Middle frontal gyrus (tissue), 1 donor: Measurements from ENCODE around the gene OR52A1.
A peak's percentile ranks its signal among the peaks of the same experiment; 100 is the strongest.

Experiments used
- DNase-seq: peaks from one replicate; pipeline ENCODE4 v3.0.0-alpha.2; 2015; ENCODE audit warnings: low spot score; ENCODE audit errors: extremely low spot score

OR52A1 gene

GRCh38 chr11:5136261-5136660 lies 18.3 kb downstream of the OR52A1 start:
- no peak for DNase-seq

DNA sequence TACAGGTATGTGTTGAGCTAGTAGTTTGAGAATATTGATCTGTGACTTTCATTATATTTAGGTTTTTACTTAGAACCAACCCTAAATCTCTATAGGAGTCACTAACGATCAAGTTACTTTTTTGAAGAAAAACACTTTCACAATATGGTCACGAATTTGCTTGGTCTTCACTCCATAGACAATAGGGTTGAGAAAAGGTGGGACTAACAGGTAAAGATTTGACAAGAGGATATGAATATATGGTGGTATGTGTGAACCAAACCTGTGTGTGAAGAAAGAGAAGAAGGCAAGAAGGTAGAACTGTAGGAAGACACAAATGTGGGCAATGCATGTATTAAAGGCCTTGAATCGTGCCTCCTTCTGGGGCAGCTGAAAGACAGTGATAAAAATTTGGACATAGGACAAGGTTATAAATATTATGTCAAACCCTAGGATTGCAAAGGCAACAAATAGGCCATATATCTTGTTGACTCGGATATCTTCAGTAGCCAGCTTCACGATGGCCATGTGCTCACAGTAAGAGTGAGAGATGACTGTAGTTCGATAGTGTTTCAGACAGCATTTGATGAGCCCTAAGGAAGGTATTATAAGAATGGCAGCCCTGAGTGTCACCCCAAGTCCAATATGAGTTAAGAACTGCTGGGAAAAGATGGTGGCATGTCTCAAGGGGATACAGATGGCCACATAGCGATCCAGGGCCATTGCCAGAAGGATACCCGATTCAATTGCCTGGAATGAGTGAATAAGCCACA lies 22.8 kb downstream of the OR52A1 start:
- no peak for DNase-seq

DNA sequence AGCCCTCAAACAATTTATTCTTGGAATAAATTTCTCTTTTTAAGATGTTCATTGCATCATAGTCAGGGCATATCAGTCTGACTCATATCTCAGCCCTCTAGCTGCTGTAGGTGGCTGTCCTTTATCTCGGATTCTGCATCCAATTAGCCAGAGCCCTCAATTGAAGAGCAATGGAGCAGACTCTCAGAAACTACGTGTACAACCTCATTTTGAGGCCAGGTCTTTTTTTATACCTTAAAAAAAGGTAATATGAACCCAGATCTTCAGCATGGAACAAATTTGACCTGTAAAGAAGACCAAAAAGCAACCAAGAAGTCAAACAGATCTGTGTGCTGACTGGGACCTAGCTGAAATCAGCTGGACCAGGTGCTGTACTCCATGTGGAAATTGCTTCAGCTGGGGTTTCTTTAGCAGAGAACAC lies 25.1 kb downstream of the OR52A1 start:
- no peak for DNase-seq

DNA sequence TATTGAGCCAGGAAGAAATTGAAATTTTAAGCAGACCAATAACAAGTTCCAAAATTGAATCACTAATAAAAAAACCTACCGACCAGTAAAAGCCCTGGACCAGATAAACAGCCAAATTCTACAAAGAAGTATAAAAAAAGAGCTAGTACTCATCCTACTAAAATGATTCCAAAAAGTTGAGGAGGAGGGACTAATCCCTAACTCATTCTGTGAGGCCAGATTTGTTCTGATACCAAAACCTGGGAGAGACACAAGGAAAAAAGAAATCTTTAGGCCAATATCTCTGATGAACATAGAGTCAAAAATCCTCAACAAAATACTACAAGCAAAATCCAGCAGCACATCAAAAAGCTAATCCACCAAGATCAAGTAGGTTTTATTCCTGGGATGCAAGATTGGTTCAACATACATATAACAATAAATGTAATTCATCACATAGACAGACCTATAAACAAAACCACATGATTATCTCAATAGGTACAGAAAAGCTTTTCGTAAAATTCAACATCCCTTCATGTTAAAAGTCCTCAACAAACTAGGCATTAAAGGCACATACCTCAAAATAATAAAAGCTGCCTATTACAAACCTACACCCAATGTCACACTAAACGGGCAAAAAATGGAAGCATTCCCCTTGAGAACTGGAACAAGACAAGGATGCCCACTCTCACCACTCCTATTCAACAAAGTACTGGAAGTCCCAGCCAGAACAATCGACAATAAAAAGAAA lies 29.5 kb downstream of the OR52A1 start:
- no peak for DNase-seq

DNA sequence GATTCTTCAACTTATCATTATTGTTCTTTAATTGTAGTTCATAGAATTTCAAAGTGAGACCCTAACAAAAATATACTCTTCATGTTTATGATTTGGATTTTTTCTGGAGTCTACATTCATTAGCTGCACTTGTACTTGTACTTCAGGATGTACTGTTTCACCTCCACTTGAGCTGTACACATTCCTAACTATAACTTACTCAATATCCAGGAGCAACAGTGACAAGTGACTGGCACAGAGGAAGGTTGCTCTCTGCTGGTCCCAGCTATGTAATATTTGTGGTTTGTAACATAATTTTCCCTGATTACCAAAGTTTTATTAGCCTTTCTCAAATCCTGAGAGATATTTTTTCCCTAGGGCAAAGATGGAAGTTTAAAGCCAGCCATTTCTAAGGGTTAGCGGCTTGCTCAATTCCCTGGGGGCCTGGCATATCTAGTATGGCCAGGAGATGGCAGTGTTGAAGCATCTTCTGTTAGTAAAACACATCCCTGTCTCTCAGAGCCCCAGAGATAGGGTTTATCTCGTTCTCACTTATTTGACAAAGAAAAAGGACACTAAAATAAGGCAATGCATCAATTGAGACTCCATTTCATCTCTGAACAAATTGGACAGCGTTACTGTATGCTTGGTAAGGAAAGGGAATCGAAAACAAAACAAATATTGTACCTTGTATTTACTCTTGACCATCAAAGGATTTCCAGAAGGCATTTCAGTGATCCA lies 30.6 kb downstream of the OR52A1 start:
- DNase-seq: peak; percentile 46

DNA sequence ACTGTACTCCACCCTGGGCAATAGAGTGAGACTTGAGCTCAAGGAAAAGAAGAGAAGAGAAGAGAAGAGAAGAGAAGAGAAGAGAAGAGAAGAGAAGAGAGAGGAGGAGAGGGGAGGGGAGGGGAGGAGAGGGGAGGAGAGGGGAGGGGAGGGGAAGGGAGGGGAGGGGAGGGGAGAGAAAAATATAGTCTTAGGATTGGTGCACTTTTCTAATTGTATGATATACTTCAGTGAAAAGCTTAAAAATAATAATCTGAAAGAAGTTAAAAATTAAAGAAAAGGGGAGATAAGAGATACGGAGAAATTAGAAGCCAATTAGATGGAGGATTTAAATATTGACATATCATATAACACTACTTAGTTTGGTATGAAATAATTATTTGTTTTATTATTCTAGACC lies 35.7 kb downstream of the OR52A1 start:
- no peak for DNase-seq

DNA sequence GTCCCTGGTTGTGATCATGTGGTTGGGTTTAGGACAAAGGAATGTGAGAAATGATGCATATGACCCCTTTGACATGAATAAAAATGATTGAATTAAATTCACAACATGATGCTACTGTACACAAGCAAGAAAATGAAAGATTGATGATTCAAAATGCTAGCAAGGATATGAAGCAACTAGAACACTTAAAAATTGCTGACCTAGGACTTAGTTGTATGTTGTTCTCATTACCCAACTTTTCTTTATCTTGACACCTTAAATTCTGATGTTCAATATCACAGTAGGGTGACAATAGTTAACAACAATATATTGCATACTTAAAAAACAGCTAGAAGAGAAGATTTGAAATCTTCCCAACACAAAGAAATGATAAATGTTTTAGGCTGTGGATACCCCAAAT lies 37.0 kb downstream of the OR52A1 start:
- DNase-seq: no peak

DNA sequence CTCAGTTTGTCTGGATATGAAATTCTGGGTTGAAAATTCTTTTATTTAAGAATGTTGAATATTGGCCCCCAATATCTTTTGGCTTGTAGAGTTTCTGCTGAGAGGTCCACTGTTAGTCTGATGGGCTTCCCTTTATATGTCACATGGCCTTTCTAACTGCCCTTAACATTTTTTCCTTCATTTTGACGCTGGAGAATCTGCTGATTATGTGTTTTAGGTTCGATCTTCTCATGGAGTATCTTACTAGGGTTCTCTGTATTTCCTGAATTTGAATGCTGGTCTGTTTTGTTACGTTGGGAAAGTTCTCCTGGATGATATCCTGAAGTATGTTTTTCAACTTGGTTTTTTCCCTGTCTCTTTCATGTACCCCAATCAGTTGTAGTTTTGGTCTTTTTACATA lies 39.2 kb downstream of the OR52A1 start:
- no peak for DNase-seq

DNA sequence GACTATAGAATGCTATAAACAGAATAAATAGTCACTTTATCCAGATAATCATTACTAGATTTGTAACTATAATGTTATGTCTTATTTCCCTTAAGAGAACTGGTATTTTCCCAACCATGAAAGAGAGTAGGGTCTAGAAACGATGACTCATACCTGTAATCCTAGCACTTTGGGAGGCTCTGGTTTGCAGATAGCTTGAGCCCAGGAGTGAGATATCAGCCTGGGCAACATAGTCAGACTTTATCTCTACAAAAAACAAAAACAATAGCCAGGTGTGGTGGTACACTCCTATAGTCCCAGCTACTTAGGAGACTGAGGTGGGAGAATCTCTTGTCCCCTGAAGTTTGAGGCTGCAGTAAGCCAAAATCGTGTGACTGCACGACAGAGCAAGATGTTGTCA lies 47.3 kb downstream of the OR52A1 start:
- no peak for DNase-seq

DNA sequence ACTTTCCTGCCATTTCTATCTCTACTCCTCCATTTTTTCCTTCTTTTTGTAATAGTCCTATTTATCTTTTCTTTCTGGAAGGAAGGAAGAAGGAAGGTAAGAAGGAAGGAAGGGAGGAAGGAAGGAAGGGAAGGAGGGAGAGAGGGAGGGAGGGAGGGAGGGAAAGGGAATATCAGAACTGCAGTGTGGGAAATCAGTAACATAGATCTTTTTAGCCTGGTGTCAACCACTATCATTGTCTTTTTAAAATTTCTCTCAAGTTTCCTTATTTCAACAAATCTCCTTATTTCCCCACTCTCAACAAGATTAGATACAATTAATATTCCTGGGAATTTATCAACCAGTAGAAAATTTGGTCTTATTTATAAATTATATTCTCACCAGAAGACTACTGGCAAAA lies 51.5 kb downstream of the OR52A1 start:
- no peak for DNase-seq

DNA sequence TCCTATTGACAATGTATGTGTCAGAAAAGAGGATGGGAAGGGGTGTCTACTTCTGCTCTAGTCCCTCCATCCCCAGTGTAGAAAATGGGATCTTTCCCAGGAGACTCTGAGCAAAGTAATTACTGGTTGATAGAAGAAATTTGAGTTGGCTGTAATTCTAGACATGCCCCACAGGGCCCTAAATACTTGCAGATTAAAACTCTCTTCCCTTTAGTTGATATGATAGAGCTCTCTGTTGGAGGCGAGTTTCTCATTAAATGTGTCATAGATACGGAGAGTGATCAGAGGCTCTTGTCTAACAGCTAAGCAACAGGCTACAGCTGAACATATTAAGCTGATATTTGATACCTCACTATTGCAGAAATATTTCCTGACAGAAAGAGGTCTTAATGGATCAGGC lies 52.3 kb downstream of the OR52A1 start:
- no peak for DNase-seq

DNA sequence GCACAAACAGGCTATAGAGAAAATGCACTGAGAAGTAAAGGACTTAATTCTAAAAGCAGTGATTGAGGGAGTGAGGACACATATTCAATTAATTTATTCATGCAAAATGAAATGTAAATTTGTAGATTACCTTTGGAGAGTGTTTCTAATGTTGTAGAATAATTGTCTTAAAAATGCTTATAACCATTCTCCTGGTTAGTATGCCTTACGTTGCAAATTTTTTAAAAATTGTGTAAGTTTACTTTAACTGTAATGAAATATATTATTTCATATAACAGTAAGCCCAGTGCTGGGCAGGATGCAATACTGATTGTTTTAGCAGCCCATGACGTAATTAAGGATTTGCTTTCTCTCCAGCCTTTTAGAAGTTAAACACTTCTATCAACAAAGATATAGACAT lies 58.5 kb downstream of the OR52A1 start:
- DNase-seq: no peak
